GM18861 (cell line): ENCODE results near the gene CASKIN2.

Source experiments
- ATAC-seq: cut with Tn5 transposase; IDR thresholded peaks from one replicate; pipeline ENCODE4 v1.9.1; 2021; ENCODE audit not compliant: unreplicated experiment

Gene CASKIN2

GRCh38 chr17:75549246-75550138 is 34.2 kb upstream of the CASKIN2 start:
- ATAC-seq, result no peak

DNA sequence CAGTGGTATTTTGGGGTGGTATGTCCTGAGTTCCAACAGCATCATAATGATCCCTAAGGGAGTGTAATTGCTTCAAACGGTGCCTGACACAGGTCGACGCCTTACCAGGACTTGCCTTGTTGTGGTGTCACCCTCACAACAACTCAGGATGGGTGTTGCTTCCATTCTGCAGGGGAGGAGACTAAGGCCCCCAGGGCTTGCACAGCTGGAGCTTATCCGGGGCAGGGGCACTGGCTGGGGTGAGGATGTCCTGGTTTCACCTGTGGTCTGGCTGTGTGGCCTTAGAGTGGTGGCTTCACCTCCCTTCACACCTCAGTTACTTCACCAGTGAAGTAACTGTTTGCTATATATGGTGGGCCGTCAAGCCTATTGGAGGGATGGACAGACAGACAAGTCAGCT is 33.5 kb upstream of the CASKIN2 start:
- no peak for ATAC-seq

- ATAC-seq, result no peak
These were observed 31.8 kb upstream of the CASKIN2 start for GRCh38 chr17:75547091-75547490.

DNA sequence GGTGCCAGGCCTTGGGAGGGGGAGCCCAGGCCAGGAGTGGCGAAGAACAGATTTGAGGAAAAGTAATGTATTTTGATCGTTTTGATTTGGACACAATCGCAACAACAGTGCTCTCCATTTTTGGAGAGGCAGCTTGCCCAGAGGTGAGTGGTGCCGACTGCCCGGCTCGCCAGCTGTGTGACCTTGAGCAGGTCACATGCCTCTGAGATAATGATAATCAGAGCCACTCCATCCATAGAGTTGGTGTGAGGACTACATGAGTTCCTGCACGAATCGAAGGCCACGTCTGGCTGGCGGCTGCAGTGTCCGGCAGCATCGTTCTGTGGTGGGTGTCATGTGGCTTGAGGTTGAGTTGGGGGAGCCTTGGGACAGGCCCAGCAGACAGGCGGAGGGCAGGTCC is 30.8 kb upstream of the CASKIN2 start:
- ATAC-seq, result no peak

DNA sequence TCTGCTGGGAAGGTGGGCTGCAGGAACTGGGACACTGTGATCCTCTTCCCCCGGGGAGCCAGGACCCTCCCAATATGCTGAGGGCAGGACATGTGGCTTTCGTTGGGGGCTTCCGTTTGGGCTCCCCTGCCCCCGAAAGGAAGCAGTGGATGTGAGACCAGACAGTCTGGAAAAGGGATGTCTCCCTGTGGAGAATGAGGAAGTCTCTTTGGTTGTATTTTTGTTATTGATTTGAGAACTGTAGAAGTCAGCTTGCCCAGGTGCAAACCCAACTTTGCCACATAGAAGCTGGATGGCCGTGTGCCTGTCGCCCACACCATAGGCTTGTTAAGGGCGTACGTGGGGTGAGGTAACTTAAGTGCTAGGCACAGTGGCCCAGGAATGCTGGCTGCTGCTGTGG is 28.9 kb upstream of the CASKIN2 start:
- ATAC-seq, result no peak

DNA sequence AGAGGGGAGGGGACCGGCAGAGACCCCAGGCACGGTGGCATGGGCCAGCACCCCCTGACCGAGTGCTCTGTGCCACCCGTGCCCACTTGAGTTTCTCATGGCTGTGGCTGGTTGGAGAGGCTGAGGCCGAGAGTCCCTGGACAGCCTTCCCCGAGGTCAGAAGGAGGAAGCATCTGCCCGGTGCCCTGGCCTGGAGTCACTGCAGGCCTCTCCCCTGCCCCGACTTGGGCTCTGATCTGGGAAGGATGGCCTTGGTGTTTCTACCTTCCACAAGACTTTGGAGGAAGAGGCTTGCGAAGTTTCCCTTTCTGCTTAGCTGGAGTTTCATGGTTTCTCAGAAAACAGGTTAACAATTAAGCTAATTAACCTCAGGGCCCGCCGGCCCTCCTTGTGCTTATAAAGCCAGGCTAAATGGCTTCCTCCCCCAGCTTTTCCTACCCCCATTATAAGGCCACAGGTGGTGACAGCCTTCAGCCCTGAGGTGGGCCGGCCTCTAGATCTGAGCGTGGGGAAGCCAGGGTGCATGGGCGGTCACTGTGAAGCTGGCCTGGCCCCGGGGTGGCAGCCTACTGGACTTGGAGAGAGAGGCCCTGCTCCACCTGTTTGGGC is 27.5 kb upstream of the CASKIN2 start:
- ATAC-seq, result no peak

- no peak for ATAC-seq
These were observed 26.9 kb upstream of the CASKIN2 start for GRCh38 chr17:75542229-75542628.

DNA sequence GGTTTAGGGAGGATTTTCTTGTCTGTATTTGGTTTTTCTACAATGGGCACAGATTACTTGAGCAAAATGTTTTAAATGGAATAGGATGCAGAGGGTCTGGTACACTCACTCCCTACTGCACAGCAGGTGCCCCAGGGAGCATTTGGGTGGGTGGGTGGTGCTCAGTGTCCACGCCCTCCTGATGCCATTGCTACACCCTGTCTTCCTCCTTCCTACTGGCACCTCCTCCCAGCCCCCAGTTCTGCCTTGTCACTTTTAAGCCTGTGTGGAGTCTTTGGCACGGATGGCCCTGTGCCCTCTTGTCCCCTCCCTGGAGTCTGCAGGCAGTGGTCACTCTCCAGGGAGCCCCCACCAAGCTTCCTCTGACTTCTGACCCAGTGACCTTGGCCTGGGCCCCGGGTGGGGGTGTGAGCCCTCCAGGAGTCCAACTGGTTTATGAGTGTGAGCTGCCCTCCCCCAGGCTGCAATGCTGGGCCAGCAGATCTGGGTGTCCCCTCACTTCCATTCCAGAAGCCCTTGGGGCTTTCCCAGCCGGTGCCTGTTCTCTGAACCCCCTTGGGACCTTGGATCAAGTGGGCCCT is 25.7 kb upstream of the CASKIN2 start:
- ATAC-seq, result no peak

GRCh38 chr17:75539967-75540729 is 24.8 kb upstream of the CASKIN2 start:
- ATAC-seq, result no peak

DNA sequence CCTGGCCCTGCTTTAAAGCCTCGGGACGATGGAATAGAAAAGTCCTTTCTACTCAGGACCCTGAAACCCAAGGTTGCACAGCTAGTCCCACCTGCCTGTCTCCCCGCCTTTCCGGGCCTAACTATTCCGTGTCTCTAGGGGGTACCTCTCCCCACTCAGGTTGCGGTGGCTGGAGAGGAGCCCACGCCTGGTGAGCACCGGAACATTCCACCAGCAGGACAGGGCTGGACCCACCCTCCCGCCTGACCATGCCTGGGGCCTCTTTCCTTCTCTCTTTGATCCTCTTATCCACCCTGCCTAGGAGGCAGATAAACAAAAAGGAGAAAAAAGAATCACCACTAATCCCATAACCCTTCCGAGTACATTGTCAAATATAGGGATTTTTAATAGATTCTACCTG is 21.0 kb upstream of the CASKIN2 start:
- ATAC-seq, result no peak

DNA sequence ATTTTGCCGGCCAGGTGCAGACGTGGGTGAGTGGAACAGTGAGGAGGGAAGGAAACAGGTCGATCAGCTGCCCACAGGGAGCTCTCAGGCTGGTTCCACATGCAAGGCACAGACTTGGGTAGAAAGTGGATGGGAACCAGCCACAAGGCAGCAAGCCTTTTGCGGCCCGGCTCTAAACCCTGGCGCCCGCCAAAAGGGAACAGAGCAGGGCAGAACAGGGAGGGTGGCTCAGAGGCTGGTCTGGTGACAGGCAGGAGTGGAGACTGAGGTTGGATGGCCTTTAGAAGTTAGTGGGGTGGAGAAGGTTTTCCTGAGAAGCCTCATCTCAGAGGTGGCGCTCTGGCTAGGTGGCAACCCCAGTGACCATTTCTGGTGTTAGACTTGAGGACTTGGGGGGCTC is 20.5 kb upstream of the CASKIN2 start:
- ATAC-seq, result no peak

- no peak for ATAC-seq
These were observed 19.8 kb upstream of the CASKIN2 start for GRCh38 chr17:75535119-75535537.

GRCh38 chr17:75531721-75532072 is 16.4 kb upstream of the CASKIN2 start:
- ATAC-seq, result no peak

DNA sequence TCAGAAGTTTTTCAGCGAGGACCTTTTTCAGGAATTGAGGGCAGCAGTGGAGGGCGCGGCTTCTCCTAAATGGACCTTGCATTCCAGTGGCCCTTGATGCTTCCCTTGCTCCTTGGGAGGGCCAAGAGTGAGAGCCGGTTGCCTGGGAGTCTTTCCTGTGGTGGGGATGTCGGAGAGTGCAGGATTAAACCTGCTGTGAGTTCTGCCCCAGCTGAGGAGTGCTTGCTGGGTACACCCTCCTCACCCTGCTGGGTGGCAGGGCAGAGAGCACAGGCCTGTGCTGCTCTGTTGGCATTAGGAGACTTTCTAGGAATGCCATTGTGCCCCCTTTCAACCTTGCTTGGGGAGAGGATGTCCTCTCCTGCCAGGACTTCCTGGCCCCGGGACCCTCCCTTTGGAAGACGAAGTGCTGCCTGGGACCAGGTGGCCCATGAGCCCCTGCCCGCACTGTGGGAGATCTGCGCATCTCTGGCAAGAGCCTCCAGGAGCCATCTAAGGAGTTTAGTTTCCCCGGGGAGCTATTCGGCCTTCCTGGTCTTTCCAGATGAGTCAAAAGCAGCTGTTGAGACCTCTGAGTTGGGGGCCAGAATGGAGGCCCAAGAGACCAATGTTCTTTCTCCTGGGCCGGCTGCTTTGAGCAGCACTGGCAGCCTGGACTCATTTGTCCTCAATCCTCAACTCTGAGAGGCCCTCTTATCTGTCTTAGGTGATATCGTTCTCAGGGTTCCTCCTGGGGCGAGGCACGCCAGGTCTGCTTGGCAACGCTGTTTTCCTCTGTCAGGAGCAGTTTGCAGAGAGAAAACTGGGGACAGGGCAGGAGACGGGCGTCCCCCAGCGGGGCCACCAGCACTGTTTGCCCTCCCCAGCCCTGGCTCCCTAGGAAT is 15.7 kb upstream of the CASKIN2 start:
- ATAC-seq, result no peak

DNA sequence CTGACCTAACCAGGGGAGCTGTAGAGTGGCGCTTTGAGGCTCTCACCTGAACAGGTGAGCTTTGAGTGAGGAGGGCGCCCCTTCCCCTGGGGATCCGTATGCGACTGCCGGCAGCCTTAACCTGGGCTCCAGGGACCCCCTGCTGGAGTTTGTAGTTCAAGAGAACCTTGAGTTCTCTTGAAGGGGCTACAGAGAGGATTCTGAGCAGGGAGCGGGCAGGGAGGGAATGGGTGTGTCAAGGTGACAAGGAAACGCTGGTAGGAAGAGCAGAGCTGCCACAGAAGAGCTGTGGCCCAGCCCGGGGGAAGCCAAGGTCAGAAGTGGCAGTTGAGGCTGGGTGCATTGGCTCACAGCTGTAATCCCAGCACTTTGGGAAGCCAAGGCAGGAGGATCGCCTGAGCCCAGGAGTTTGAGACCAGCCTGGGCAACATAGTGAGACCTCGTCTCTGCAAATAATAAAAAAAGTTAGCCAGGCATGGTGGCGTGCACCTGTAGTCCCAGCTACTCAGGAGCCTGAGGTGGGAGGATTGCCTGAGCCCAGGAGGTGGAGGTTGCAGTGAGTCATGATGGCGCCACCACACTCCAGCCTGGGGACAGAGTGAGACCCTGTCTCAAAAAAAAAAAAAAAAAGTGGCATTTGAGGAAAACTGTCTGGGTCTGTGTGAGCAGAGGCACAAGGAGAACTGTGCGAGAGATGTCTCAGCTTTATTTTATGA is 11.4 kb upstream of the CASKIN2 start:
- no peak for ATAC-seq

GRCh38 chr17:75525806-75526554 is 10.6 kb upstream of the CASKIN2 start:
- peak; percentile 3 for ATAC-seq

- ATAC-seq, result peak; percentile 66
These were observed 9.9 kb upstream of the CASKIN2 start, which contains the start of gene LLGL2 for GRCh38 chr17:75524970-75525805. Gene LLGL2 (plus strand): TSS chr17:75525697. CDS start chr17:75543427, 17,730 bp downstream.
